ENCODE measurements around the gene THAP7. TPM values are rescaled to one million over a fixed set of nuclear protein-coding genes. Genes with fewer than 3 reads are reported as not detected.
"Not testable (repeated sequence)": the region's sequence is repeated elsewhere in the genome, so short reads cannot be mapped to it uniquely, and the experiment has no call there.

THAP7 gene
- total and polyA plus RNA-seq, 2 experiments from 2014 or later: 21.8 to 25.9 TPM

- peaks cover 29% of the 10 kb centered on the region for H3K27me3 Mint-ChIP-seq (ENCODE audit: insufficient read depth, low read depth, poor library complexity)
- TF ChIP-seq EZH2phosphoT487 (IDR thresholded peaks at IDR 0.05; ENCODE audit: unreplicated experiment): no peak
- no peak for TF ChIP-seq JUNB (IDR thresholded peaks at IDR 0.05; ENCODE audit: unreplicated experiment)
- no peak for TF ChIP-seq ZNF114 (CRISPR knock-in tag; IDR thresholded peaks at IDR 0.05)
- no peak for TF ChIP-seq NANOG (IDR thresholded peaks at IDR 0.05; ENCODE audit: borderline replicate concordance)
- TF ChIP-seq EZH2 (IDR thresholded peaks at IDR 0.05; ENCODE audit: low read depth, unreplicated experiment): no peak
- no peak for TF ChIP-seq ETS1 (IDR thresholded peaks at IDR 0.05)
- no peak for TF ChIP-seq POLR2AphosphoS5 (IDR thresholded peaks at IDR 0.05; ENCODE audit: low read depth)
- TF ChIP-seq REST (IDR thresholded peaks at IDR 0.05; ENCODE audit: unreplicated experiment): no peak
- H3K27ac Mint-ChIP-seq: no peak overlapping the region
- Histone ChIP-seq H4K20me1 (replicated peaks; ENCODE audit: insufficient read depth) (no peaks in the 10 kb centered on the region; the same call in 1 of the 2 replicates), H3K4me1 (ENCODE audit: insufficient read depth) (no peaks in the 10 kb centered on the region; the same call in 1 of the 2 replicates), H3K79me2 (replicated peaks; ENCODE audit: insufficient read depth) (no peaks in the 10 kb centered on the region), H3K27ac (ENCODE audit: low read depth) (no peak overlapping the region), H2AFZ (no peak overlapping the region), H3F3A (replicated peaks; ENCODE audit: low read depth) (no peaks in the 10 kb centered on the region), H3K9me2 (ENCODE audit: insufficient read depth) (no peaks in the 10 kb centered on the region), H3K36me3 (ENCODE audit: insufficient read depth) (no peaks in the 10 kb centered on the region), H3K4me3 (no peak overlapping the region), H3K4me2 (no peak overlapping the region), H3K27me3 (ENCODE audit: insufficient read depth) (peaks cover 33% of the 10 kb centered on the region)
- no peak overlapping the region for H3K4me3 Mint-ChIP-seq
- peaks cover 10% of the 10 kb centered on the region; the same call in 2 of the 3 replicates for H3K4me1 Mint-ChIP-seq
- no peak for DNase-seq (ENCODE audit: low spot score)
- ATAC-seq: no peak
- peaks cover 6% of the 10 kb centered on the region; the same call in 2 of the 3 replicates for H3K9me3 Mint-ChIP-seq
- no peaks in the 10 kb centered on the region; the same call in 2 of the 3 replicates for H3K36me3 Mint-ChIP-seq (ENCODE audit: low read depth)
These were observed 28.9 kb downstream of the THAP7 start for GRCh38 chr22:20972933-20973577.

- not testable (repeated sequence) for H3K27ac Mint-ChIP-seq; H3K36me3 ChIP-seq (ENCODE audit: insufficient read depth); H4K20me1 ChIP-seq (replicated peaks; ENCODE audit: insufficient read depth); H3K79me2 ChIP-seq (replicated peaks; ENCODE audit: insufficient read depth); H3K4me3 Mint-ChIP-seq; DNase-seq (ENCODE audit: low spot score); H3K4me2 ChIP-seq; H3F3A ChIP-seq (replicated peaks; ENCODE audit: low read depth); H3K4me3 ChIP-seq; H3K36me3 Mint-ChIP-seq (ENCODE audit: low read depth); ATAC-seq; H3K27ac ChIP-seq (ENCODE audit: low read depth); H2AFZ ChIP-seq; H3K9me2 ChIP-seq (ENCODE audit: insufficient read depth); H3K4me1 ChIP-seq (ENCODE audit: insufficient read depth); H3K9me3 Mint-ChIP-seq
- peaks cover 33% of the 10 kb centered on the region for H3K27me3 Mint-ChIP-seq (ENCODE audit: insufficient read depth, low read depth, poor library complexity)
- H3K4me1 Mint-ChIP-seq: peaks cover 17% of the 10 kb centered on the region
- peaks cover 42% of the 10 kb centered on the region for H3K27me3 ChIP-seq (ENCODE audit: insufficient read depth)
These were observed 29.8 kb downstream of the THAP7 start for GRCh38 chr22:20972014-20972694.
